ENCODE results near the gene AOAH. TPM values are rescaled to one million over a fixed set of nuclear protein-coding genes. Genes with fewer than 3 reads are reported as not detected.

AOAH gene
- total RNA-seq, 1 donor from 2014 or later = 2.4 TPM

DNA sequence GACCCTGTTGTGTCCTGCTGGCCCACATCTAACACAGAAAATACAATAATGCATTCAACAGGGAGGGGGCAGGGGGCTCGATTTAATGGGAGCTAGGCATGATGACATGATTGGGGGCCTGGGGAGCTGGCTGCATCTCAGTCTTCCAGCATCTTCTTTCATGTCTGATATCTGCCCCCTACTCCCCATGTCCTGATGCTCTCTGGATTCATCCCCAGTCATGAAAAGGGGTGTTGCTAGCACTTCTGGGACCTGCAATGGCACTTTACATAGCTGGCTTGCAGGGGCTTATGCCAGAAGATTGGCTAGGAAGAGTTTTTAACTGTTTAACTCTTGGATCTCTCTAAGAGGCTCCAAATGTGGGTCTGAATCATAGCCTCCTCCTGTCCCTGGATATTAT lies 94.9 kb downstream of the AOAH start:
- no peaks in the 10 kb centered on the region for H3K9me3 Mint-ChIP-seq
- POLR2A ChIA-PET = no interaction called here
- CTCF ChIA-PET = no interaction called here
- intact Hi-C loops (cut with micrococcal nuclease) = no loop called here
- H3K4me1 Mint-ChIP-seq = peaks cover 12% of the 10 kb centered on the region
- TF ChIP-seq, protein P1, sequence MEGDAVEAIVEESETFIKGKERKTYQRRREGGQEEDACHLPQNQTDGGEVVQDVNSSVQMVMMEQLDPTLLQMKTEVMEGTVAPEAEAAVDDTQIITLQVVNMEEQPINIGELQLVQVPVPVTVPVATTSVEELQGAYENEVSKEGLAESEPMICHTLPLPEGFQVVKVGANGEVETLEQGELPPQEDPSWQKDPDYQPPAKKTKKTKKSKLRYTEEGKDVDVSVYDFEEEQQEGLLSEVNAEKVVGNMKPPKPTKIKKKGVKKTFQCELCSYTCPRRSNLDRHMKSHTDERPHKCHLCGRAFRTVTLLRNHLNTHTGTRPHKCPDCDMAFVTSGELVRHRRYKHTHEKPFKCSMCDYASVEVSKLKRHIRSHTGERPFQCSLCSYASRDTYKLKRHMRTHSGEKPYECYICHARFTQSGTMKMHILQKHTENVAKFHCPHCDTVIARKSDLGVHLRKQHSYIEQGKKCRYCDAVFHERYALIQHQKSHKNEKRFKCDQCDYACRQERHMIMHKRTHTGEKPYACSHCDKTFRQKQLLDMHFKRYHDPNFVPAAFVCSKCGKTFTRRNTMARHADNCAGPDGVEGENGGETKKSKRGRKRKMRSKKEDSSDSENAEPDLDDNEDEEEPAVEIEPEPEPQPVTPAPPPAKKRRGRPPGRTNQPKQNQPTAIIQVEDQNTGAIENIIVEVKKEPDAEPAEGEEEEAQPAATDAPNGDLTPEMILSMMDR (IDR thresholded peaks at IDR 0.05) = no peak
- H3K36me3 Mint-ChIP-seq (ENCODE audit: low read depth) = peaks cover 2% of the 10 kb centered on the region
- DNase-seq (no peak), ATAC-seq (ENCODE audit: low read depth) (no peak)
- H3K27me3 Mint-ChIP-seq = no peaks in the 10 kb centered on the region
- no peak overlapping the region for H3K4me3 Mint-ChIP-seq
- no peak overlapping the region for H3K27ac Mint-ChIP-seq

DNA sequence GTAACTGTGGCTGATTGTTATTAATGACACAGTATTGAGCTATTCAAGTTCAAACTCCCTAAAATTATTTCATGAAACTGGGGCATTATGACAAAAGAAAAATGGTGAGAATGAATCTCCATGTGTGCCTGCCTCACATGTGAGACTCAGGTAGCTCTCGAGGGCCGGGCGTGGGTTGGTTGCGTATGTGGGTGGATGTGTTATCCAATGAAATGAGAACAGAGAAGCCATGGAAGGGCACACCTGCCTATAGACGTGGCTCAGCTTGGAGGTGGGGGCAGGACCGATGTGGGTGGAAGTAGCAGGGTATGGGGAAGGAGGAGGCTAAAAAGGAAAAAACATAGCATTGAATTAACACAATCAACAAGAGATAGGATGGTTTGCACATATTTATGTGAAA lies 96.5 kb downstream of the AOAH start:
- intact Hi-C loops (cut with micrococcal nuclease) = no loop called here
- no peak overlapping the region for H3K27ac Mint-ChIP-seq
- peaks cover 27% of the 10 kb centered on the region for H3K4me1 Mint-ChIP-seq
- peaks cover 2% of the 10 kb centered on the region for H3K36me3 Mint-ChIP-seq (ENCODE audit: low read depth)
- DNase-seq (no peak), ATAC-seq (ENCODE audit: low read depth) (no peak)
- ChIA-PET CTCF (no interaction called here), POLR2A (no interaction called here)
- H3K4me3 Mint-ChIP-seq = no peak overlapping the region
- H3K9me3 Mint-ChIP-seq = no peaks in the 10 kb centered on the region
- H3K27me3 Mint-ChIP-seq = no peaks in the 10 kb centered on the region
- TF ChIP-seq, protein P1 (IDR thresholded peaks at IDR 0.05) = no peak

DNA sequence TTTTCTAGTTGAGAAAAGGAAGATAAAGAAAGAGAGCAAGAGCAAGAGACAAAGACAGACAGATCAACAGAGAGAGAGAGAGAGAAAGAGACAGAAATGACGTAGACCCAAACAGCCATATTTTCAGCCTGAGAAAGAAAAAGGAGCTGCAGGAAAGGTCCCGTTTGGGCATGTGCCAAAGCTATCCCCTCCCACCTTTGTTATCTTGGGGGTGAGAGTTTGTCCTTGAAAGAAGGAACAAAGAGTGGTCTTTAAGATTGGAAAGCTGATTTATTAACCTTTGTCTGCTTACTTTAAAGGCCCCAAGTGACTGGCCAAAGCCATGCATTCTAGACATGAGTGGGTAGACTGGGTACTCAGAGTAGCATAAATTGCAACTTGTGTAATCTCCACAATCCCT lies 98.2 kb downstream of the AOAH start:
- no peaks in the 10 kb centered on the region for H3K27me3 Mint-ChIP-seq
- intact Hi-C loops (cut with micrococcal nuclease) = no loop called here
- ATAC-seq (ENCODE audit: low read depth) = no peak
- TF ChIP-seq, protein P1 (IDR thresholded peaks at IDR 0.05) = no peak
- CTCF ChIA-PET = no interaction called here
- H3K9me3 Mint-ChIP-seq = no peaks in the 10 kb centered on the region
- DNase-seq = no peak
- peaks cover 41% of the 10 kb centered on the region for H3K4me1 Mint-ChIP-seq
- H3K27ac Mint-ChIP-seq = no peak overlapping the region
- POLR2A ChIA-PET = no interaction called here
- H3K4me3 Mint-ChIP-seq = no peak overlapping the region
- no peaks in the 10 kb centered on the region for H3K36me3 Mint-ChIP-seq (ENCODE audit: low read depth)

DNA sequence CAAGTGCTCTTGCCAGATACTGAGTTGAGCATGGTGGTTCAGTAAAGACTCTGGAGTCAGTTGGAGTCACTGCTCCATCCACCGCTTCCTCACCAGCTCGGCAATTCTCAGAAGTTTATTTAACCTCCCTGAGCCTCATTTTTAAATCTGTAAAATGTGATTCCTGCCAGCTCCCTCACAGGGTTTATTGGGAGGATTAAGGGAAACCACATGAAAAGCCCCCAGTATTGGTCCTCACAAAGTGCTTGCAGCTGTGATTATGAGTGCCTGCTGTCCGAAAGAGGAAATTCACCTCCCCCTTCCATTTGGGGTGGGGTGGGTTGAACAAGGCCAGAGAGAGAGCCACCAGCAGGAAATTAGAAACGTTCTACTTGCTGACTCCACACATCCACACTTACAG lies 99.0 kb downstream of the AOAH start:
- H3K36me3 Mint-ChIP-seq (ENCODE audit: low read depth) = no peaks in the 10 kb centered on the region
- TF ChIP-seq, protein P1 (IDR thresholded peaks at IDR 0.05) = no peak

DNA sequence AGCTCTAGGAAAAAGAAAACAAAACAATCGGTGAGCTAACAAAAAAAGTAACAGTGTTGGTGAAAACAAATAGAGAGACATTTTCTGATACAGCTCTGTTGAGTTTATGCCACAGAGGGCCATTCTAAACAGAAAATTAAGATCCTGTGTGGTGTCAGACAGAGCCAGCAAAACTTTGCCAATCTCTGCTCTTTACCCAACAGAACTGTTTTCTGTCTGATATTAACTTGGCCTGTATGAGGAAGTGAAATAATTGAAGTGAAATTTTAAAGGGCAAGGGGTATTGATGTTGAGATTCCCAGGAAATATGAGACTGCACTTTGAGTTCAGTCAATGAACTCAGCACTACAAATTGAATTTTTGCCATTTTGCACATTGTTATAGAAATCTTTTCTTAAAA lies 101.0 kb downstream of the AOAH start:
- POLR2A ChIA-PET = no interaction called here
- Mint-ChIP-seq H3K4me3 (no peak overlapping the region), H3K27ac (no peak overlapping the region), H3K9me3 (no peaks in the 10 kb centered on the region), H3K4me1 (peaks cover 41% of the 10 kb centered on the region), H3K36me3 (ENCODE audit: low read depth) (no peaks in the 10 kb centered on the region), H3K27me3 (no peaks in the 10 kb centered on the region)
- ATAC-seq (ENCODE audit: low read depth) (no peak), DNase-seq (no peak)
- TF ChIP-seq, protein P1 (IDR thresholded peaks at IDR 0.05) = no peak
- intact Hi-C loops (cut with micrococcal nuclease) = no loop called here
- CTCF ChIA-PET = no interaction called here

More for the DNA sequence above, 99.0 kb downstream of the AOAH start:
- intact Hi-C loops (cut with micrococcal nuclease) = no loop called here
- Mint-ChIP-seq H3K27ac (no peak overlapping the region), H3K4me1 (peaks cover 41% of the 10 kb centered on the region), H3K27me3 (no peaks in the 10 kb centered on the region), H3K4me3 (no peak overlapping the region), H3K9me3 (no peaks in the 10 kb centered on the region)
- POLR2A ChIA-PET = no interaction called here
- no peak for ATAC-seq (ENCODE audit: low read depth)
- CTCF ChIA-PET = no interaction called here
- DNase-seq = no peak

All from activated B cell treated with CpG ODN at 0.5 μM for 24 hours (primary cell).